A549 (cell line): ENCODE results near the gene ERCC5.

ENCODE experiments used
- GATA3 ChIP-seq: IDR thresholded peaks from 2 replicates; pipeline ENCODE4 v1.6.1; 2012; ENCODE audit warnings: borderline replicate concordance
- SMC3 ChIP-seq: fragments of >200 bp; sonication (Bioruptor Twin); formaldehyde crosslinking; IDR thresholded peaks from 3 replicates; pipeline ENCODE4 v1.6.1; 2018; ENCODE audit warnings: inconsistent platforms

GRCh38 chr13:102817241-102817640 is 28.6 kb upstream of the ERCC5 start:
- no peak for TF ChIP-seq SMC3
- no peak for TF ChIP-seq GATA3
